DMS53 treated with DMSO at 0.1 percent for 48 hours (cell line): ENCODE results near the gene RBM20.
"Not testable (repeated sequence)": the region's sequence is repeated elsewhere in the genome, so short reads cannot be mapped to it uniquely, and the experiment has no call there.

Experiments used
- DNase-seq: peaks from one replicate; lab custom pipeline; 2025; ENCODE audit not compliant: unreplicated experiment; lab: John Stamatoyannopoulos, UW

The RBM20 gene

DNA sequence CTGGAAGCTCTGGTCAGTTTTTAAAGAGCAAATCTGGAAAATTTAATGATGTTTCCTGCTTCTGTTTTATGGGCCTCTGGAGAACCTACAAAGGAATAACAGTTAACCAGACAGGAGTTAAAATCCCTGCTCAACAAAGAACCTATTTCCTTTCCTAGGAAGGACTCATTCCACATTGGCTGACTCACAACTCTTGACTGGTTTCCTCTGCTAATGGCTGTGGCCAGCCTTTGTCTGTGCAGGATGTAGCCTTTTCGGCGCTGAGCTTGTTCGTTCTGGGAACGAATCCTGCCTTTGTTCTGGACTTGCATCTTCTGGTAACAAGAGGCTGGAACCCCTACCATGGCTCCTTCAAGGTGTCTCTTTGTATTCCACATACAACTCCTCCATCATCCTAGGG lies 114.8 kb downstream of the RBM20 start:
- DNase-seq = no peak

DNA sequence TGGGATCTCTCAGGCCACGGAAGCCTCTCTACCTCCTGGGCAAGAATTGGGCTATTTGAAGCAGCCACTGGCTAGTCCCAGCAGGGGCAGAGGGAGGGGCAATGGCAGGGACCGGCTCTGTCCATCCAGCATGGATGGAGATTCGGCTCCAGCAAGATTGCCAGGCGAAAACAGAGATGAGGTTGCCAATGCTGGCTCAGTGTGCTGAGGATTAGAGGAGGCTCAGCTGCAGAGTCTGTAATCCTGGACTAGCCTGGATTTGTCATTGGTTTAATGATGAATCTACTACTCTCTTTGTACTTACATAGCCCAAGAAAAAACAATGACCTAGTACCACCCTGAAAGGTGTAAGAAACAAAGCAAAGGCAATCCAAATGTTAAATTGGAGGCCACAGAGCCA lies 115.4 kb downstream of the RBM20 start:
- DNase-seq = no peak

DNA sequence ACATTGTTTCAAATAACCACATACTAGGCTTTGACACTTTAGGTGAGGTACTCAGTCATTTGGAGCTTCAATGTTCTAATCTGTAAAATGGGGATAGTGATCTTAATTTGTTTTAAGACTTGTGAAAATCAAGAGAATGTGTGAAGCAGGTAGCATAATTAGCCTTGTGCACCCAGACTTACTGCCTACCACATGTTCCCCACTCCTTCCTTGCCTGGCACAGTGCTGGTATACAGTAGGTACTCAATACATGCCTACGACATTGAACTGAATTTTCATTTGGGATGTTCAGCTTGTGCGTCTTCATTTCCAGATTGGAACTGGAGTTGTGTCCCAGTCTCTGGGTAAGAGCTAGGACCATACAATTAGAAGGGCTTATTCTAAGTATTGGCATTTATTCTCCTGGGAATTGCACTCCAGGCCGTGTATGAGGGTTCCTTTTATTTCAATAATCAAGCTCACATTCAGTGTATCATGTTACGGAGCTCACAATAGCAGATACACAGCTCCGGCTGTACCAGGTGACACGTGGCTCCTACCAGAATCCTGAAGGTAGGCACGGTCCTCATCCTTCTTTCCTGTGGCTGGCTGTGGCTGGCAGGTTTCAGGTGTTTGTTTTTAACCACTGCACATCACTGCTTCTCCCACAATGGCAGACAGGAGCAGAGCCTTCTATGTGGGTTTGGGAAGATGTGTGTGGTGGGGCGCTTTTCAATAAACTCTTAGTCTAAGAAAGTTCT lies 118.1 kb downstream of the RBM20 start:
- DNase-seq = peak; percentile 21

DNA sequence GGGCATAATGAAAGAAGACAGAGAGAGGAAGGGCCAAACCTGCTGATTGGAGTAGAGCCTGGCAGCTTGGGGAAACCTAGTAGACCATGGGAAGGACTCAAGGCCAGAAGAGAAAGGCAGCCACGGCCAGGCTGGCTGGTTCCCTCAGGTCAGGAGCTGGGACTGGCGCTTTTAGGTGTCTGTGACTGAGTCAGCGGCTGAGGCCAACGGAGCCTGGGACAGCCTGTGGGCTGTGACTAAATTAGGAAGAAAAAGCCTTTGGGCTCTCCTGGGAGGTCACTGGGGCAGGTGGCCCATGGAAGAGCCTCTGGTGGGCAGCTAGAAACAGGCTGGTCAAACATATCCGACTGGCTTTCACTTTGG lies 118.7 kb downstream of the RBM20 start:
- DNase-seq = no peak

DNA sequence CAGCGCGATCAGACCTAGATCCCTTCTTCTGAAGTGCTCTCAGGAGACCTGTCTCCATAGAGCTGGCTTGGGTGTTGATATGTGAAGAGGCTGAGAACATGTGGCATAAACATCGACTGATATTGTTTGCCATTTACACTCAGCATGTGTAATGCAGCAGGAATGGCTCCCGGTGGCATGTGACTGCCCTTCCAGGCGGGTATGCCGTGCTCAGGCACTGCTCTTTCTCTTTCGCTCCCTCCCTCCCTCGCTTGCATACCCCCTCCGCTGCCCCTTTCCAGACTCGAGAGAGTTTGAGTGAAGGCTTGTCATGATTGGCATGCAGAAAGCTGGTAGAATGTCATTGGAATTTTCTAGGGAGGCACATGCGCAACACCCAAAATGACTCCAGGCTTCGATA lies 120.2 kb downstream of the RBM20 start:
- no peak for DNase-seq

DNA sequence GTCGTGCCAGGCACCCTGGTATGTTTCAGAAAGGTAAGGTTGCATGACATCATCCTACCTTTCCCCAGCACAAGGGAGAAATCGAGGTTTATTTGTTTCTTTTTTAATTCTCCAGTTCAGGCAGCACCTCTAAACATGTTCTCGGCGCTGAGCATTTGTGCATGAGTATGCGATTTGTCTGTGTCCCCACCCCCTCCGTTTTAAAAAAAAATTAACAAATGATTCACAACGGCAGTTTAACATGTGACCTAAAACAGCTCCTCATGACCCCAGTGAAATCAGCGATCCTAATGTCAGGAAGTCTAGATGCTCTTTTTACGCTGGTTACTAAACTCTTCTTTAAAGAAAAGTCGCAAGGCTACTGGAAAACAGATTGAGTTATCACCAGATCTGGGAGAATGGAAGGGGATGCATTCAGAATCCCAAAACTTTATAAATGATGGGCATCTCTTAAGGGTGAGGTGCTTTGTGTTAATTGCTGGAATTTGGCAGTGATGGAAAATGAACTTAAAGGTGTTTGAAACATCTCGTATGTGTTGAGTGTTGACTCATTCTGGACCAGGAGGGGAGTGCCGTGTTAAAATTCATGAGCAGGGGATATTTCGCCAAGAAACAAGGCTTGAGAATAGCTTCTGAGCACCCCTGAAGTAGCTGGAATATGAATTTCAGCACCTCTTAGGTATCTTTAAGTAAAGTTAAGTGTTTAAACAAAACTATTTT lies 120.8 kb downstream of the RBM20 start:
- DNase-seq = no peak

DNA sequence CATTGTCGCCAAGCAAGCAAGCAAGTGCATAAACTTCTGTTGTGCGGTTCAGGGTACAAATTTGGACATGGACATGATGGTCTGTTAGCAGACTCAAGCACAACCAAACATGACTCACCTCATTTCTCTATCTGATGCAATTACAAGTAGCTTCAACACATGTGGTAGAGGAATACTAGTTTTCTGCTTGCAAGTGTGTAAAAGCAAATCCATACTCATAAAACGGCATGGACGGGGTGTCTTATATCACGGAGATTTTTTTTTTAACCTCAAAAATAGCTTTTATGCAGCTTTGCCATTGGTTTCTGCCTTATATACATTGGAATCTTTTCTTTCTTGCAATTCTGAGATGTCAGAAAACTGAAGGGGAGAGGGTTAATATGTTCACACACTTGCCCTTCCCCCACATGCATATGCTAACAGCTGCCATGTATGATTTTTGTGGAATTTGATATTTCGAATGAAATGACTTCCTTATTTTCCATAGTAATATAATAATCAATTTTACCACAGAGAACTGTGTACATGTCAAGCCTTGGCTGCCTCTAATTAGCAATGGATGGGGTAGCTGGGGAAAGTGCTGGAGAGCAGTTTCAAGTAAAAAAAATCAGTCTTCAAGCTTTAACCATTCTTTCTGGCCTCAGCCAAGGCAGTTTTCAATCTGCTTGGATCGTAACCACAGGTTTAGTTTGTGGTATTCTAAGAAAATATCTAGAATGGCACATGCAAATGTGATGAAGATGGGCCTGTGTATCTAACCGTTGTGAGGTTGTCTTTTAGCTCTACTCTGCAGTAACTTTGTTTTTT lies 121.6 kb downstream of the RBM20 start:
- no peak for DNase-seq

DNA sequence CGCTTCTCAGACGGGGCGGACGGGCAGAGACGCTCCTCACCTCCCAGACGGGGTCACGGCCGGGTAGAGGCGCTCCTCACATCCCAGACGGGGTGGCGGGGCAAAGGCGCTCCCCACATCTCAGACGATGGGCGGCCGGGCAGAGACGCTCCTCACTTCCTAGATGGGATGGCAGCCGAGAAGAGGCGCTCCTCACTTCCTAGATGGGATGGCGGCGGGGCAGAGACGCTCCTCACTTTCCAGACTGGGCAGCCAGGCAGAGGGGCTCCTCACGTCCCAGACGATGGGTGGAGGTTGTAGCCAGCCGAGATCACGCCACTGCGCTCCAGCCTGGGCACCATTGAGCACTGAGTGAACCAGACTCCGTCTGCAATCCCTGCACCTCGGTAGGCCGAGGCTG lies 123.5 kb downstream of the RBM20 start:
- not testable (repeated sequence) for DNase-seq

DNA sequence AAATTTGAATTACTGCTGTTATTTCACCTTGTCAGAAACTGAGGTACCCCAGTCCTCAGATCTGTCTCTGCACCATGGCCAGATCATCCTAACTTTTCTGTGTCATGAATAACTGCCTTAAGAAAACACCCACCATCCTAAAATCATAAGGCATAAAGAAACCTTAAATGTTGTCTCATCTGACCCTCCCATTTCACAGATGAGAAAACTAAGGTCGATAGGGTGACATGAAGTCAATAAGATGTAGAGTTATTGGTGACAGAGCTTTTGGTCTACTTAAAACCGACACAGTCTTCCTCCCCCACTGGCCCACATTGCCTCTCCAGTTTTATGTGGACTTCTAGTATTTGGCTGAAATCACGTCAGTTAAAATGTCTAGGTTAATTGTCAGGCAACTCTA lies 126.1 kb downstream of the RBM20 start:
- no peak for DNase-seq

DNA sequence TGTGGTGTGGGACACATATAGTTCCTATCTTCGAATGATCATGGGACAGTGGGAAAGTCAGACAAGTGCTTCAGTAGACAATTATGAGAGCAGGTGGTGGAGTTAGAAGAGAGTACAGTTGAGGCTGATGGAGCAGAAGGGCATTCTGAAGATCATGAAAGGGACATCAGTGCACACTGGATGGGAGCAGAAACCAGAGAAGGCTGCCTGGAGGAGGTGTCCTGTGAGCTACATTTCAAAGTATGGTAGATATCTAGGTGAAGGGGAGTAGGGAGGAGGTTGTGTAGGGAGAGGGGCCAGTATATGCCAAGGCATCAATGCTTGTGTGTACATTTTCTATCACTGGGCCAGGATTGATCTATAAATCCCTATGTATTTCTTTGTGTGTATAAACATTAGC lies 127.3 kb downstream of the RBM20 start:
- DNase-seq = no peak

DNA sequence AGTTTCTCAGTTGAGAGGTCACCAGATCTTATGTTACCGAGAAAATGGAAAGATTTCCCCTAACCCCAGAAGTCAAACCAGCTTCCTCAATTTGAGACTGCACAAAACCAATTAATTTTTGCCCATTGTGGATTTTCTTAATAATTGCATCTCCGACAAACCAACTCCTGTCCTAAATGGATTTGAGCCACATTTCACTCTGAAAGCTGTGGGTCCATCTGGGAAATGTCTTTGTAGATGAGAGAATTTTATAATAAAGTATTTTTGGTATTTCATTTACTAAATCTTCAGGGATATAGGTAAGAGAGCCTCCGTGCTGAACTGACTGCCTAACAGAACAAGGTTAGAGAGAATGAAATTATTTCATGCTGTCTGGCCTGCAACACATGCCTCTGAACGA lies 127.9 kb downstream of the RBM20 start:
- no peak for DNase-seq

DNA sequence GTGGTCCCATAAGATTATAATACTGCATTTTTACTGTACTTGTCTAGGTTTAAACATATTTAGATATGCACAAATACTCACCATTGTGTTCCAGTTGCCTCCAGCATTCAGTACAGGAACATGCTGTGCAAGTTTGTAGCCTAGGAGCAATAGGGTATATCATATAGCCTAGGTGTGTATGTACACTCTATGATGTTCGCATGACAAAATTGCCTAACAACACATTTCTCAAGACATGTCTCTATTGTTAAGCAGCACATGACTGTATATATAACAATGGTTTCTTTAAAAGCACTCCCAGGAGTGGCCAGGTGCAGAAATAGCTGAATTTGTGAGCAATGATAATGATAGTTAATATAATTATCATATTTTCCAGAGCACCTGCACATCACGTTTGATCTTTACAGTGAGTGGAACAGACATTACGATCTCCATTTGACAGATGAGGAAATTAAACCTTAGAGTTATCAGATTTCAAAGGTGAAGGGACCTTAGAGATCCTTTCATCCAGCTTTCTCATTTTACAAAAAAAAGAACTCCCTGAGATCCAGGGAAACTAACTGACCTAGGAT lies 128.4 kb downstream of the RBM20 start:
- no peak for DNase-seq

DNA sequence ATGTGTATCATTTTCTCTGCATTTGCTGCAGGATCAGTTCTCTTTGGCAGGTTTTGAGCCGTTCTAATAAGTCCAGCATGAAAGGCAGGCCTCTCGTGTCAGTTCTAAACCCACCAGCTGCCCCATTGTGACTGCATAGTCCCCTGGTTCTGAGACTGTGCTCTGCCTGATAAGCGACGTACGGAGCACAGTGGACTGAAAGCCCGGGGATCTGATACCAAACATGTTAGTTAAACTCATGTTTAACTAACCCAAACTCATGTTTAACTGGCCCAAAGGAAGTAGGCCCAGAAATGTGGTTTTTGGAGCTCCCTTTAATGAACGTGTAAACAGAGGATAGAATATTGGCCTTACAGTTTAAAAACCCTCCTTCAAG lies 129.5 kb downstream of the RBM20 start:
- DNase-seq = no peak

DNA sequence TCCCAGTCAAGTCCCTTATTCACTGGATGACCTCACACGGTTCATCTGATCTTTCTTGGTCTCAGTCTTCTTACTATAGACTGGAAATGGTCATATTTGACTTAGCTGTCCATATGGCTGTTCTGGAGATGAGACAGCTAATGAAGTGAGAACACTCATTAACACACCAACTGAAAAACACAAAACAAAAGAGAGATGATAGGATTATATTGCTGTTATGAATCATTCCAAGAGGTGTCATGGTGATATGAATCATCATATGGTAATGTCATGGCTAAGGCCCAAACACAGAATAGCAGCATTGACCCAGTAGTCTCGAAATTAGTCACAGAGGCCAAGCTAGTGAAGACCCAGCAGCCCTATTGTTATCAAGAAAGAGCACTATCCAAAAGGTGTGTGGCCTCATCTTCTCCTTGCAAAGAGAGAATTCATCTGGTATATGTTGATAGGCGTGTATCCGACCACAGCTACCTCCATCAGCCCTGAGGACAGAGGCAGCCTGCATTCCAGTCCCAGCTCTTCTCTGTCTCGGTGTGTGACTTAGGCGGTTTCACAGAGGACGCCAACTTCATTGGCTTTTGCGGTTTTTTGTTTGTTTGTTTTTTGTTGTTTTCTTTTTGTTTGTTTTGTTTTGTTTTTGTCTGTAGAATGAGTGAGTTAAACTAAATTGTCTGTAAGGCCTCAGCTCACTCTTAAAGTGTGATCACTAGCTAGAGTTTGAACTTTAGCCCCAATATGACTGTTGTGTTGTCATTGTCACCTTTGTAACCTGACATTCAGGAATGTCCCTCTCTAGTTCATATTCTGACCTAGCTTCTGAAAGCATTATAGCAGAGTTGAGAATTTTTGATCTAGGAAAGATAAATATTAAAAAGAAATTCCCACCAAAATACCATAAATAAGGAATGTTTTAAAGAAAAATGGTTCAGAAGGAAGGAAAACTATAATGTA lies 130.2 kb downstream of the RBM20 start:
- DNase-seq = peak; percentile 57

DNA sequence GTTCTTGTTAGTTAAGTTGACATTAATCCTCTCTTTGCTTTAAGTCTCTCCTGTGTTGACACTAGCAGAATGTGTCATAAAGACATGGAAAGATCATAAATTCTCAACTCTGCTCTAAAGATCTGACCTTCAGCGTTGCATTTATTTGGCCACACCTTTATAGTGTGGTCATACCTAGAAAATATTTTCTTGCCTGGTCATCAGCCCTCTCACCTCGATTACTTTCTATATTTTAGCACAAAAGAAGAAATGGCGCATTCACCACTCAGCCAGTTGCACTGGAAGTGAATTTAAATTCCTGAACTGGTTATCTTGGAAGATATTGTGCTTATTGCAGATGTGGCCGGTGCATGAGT lies 130.9 kb downstream of the RBM20 start:
- DNase-seq = no peak

DNA sequence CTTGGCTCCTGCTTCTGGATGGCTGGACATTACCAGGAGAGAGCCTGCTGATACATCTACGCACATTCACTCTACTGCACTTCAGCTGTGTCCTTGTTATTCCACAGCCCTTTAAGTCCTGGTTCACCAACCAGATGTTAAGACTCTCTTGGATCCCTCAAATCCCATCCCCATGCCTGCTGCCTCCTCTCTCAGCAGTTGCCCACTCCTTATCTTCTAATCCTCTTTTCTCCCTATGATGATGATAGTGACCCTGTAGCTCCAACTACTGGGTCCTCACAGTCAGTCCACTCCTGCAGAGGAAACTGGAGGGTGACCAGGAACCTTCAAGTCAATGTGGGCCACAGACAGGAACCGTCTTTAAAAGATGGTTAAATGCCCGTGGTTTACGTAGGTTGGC lies 131.3 kb downstream of the RBM20 start:
- no peak for DNase-seq

DNA sequence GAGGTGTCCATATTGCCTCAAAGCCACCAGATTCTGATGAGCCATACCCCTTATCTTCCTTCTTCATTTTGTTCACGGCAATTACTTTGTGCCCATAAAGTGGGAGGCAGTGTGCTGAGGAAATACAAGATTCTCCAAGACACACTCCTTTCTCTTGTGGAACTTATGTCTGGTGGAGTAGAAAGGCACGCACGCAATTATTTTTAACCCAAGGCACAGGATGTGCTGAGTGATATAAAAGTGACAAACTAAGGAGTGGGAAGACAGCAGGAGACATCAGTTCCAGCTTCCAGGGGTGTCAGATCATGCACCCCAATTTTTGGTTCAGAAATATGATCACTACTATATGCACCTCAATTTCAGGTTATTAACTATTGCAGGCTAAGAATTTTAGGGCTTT lies 132.9 kb downstream of the RBM20 start:
- no peak for DNase-seq

DNA sequence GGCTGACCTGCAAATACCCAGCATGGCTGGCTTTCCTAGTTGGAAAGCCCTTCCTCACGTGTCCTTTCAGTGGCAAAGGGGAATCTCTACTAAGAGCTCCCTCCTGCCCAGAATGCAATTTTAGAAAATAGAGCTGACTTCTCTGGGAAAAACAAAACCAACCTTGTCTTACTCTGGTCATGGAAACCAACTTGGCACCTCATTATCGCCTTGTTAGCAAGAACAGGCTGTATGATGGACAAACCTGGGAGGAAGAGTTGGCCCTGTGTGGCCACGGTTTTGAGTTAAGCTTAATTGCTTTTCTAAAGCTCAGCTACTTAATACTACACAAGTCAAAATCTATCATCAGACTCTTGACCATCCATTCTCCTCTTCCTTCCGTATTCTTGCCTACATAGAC lies 133.5 kb downstream of the RBM20 start:
- DNase-seq = no peak

DNA sequence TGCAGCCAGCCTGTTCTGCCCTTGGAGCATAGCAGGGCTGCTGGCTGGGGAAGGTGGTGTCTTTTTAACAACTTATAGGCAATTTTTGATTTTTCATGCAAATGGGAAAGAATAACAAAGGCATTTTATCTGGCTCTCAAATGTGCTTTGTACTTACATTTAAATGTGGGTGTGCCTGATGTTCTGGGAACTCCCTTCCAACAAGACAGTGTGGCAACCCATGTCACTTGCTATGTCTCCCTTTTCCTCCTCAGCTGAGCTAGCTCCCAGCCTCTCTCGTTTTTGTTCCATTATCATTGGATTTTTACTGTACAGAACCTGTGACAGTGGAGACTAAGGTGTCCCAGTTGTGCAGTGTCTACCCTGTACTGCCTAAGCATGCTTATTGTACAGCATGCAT lies 134.1 kb downstream of the RBM20 start:
- DNase-seq = no peak

DNA sequence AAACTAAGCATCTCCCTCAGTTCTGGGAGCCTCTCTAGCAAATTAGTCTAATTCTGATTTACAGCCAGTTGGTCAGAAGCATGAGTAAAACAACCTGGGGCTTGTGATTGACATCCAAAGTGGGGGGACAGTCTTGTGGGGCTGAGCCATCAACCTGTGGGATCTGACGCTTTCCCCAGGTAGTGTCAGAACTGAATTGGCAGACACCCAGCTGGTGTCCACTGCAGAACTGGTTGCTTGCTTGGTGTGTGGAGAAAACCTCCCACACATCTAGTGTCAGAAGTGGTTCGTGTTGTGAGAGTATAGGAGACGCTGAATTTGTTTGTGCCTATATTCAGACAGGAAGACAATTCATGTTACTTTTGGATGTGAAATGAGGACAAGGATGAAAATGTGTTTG lies 135.4 kb downstream of the RBM20 start:
- no peak for DNase-seq

DNA sequence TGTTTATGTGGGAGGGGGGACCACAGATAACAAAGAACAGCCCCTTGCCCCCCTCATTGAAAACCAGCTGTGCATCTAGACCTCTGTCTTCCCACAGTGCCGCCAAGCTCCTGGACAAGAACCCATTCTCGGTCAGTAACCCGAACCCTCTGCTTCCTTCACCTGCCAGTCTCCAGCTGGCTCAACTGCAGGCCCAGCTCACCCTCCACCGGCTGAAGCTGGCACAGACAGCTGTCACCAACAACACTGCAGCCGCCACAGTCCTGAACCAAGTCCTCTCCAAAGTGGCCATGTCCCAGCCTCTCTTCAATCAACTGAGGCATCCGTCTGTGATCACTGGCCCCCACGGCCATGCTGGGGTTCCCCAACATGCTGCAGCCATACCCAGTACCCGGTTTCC lies 136.6 kb downstream of the RBM20 start:
- no peak for DNase-seq
